HepG2 (cell line): ENCODE measurements around the gene SLC41A3.

ENCODE experiments used
- BRCA1 ChIP-seq: sonication (generic); formaldehyde crosslinking; IDR thresholded peaks from 2 replicates; pipeline ENCODE4 v1.4.0; 2020; ENCODE audit warnings: missing genetic modification reagents
- CTCF ChIP-seq: sonication (generic); formaldehyde crosslinking; IDR thresholded peaks from 2 replicates; pipeline ENCODE4 v1.5.0; 2020; ENCODE audit warnings: mild to moderate bottlenecking, missing genetic modification reagents, moderate library complexity
- FOXA1 ChIP-seq, 2 experiments: fragments of 450-650 bp in 1 of 2; sonication (generic) in 1 of 2; formaldehyde crosslinking in 1 of 2; IDR thresholded peaks; 2 replicates each; pipeline versions ENCODE4 v1.4.0 to v1.6.1; 2016 to 2020; ENCODE audit warnings: missing genetic modification reagents in 1 of 2
- FOXM1 ChIP-seq: sonication (generic); formaldehyde crosslinking; IDR thresholded peaks from 2 replicates; pipeline ENCODE4 v1.5.0; 2020; ENCODE audit warnings: missing genetic modification reagents
- FOXP1 ChIP-seq, 2 experiments: fragments of 450-650 bp in 1 of 2; IDR thresholded peaks; 2 replicates each; pipeline ENCODE4 v1.6.1; 2017 to 2018; ENCODE audit warnings: antibody characterized with exemption in 1 of 2
- HDAC6 ChIP-seq: fragments of 200-600 bp; sonication (generic); IDR thresholded peaks from 2 replicates; pipeline ENCODE4 v1.7.0; 2017; ENCODE audit warnings: mild to moderate bottlenecking, antibody characterized with exemption, low read length, low read depth
- HNRNPLL ChIP-seq: fragments of 200-400 bp; formaldehyde crosslinking; IDR thresholded peaks from 2 replicates; pipeline ENCODE4 v1.6.1; 2017; ENCODE audit warnings: mild to moderate bottlenecking, low read depth, low read length; ENCODE audit not compliant: poor library complexity, severe bottlenecking
- MTF1 ChIP-seq: sonication (generic); formaldehyde crosslinking; IDR thresholded peaks from 2 replicates; pipeline ENCODE4 v1.5.0; 2020; ENCODE audit warnings: missing genetic modification reagents
- ZNF34 ChIP-seq: sonication (generic); formaldehyde crosslinking; IDR thresholded peaks from 2 replicates; pipeline ENCODE4 v1.4.0; 2020; ENCODE audit warnings: mild to moderate bottlenecking, missing genetic modification reagents, borderline replicate concordance
- ZNF572 ChIP-seq: sonication (generic); formaldehyde crosslinking; IDR thresholded peaks from 2 replicates; pipeline ENCODE4 v1.5.1; 2020; ENCODE audit warnings: mild to moderate bottlenecking, missing genetic modification reagents

GRCh38 chr3:126014252-126014651 lies 69.7 kb downstream of the SLC41A3 start:
- TF ChIP-seq ZNF34 (CRISPR knock-in tag) (no peak), HNRNPLL (no peak), CTCF (no peak), FOXA1 (IDR thresholded peaks at IDR 0.05) (no peak), FOXA1 (CRISPR knock-in tag; IDR thresholded peaks at IDR 0.05) (no peak), FOXM1 (CRISPR knock-in tag) (no peak), MTF1 (CRISPR knock-in tag) (no peak), FOXP1 (IDR thresholded peaks at IDR 0.05) (no peak), FOXP1 (CRISPR knock-in tag; IDR thresholded peaks at IDR 0.05) (no peak), HDAC6 (no peak), BRCA1 (CRISPR knock-in tag) (no peak), ZNF572 (no peak)
